GM23338 (cell line): ENCODE measurements around the gene PHAF1.

ENCODE experiments used
- CREB1 ChIP-seq: fragments of 250-450 bp; sonication (Bioruptor Pico); IDR thresholded peaks from 2 replicates; pipeline ENCODE4 v1.5.0; 2020; ENCODE audit warnings: low read depth, mild to moderate bottlenecking, moderate library complexity
- ETS1 ChIP-seq: IDR thresholded peaks from 2 replicates; pipeline ENCODE4 v1.6.1; 2016; ENCODE audit warnings: antibody characterized with exemption
- EZH2 ChIP-seq: fragments of 200-600 bp; sonication (generic); IDR thresholded peaks from one replicate; pipeline ENCODE4 v1.8.0; 2017; ENCODE audit warnings: antibody characterized with exemption, mild to moderate bottlenecking, low read depth; ENCODE audit not compliant: unreplicated experiment
- EZH2phosphoT487 ChIP-seq: fragments of 200-600 bp; sonication (generic); IDR thresholded peaks from one replicate; pipeline ENCODE4 v1.8.1; 2018; ENCODE audit warnings: antibody characterized with exemption; ENCODE audit not compliant: unreplicated experiment
- POLR2AphosphoS5 ChIP-seq: IDR thresholded peaks from 2 replicates; pipeline ENCODE4 v1.6.1; 2016; ENCODE audit warnings: antibody characterized with exemption, low read depth
- REST ChIP-seq: IDR thresholded peaks from one replicate; pipeline ENCODE4 v1.6.1; 2018; ENCODE audit warnings: antibody characterized with exemption; ENCODE audit not compliant: unreplicated experiment
- TF ChIP-seq, protein P1 (sequence below), 2 experiments: fragments of 200-600 bp in 1 of 2; sonication (generic) in 1 of 2; conservative IDR thresholded peaks; 2 replicates each; pipeline versions ENCODE4 v1.5.1 to v1.6.1; 2016 to 2017; ENCODE audit warnings: antibody characterized with exemption in 2 of 2, low read depth in 2 of 2, mild to moderate bottlenecking in 2 of 2, moderate library complexity in 1 of 2

DNA sequence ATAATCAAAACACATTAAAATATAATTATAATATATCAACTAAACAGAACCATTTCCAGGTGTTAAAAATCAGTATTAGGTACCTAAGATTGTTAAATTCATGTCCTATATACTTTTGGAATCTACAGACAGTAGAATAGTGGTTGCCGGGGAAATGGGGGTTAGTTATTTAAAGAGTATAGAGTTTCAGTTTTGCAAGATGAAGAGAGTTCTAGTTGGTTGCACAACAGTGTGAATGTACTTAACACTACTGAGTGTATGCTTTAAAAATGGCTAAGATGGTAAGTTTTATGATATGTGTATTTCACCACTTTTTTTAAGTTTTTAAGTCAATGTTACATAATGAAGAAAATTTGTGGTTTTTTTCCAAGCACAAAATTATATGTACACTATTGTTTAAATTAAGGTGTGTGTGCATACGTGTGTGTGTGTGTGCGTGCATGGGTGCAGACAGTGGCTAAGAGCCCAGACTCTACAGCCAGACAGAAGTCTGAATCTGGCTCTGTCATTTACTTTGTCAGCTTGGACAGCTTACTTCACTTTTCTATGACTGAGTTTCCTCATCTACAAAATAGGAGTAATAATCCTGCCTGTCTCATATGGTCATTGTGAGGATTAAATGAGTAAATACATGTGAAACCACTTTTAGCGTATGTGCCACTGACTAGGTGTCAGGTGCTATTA, 25.3 kb upstream of the PHAF1 start:
- TF ChIP-seq EZH2 (no peak), POLR2AphosphoS5 (no peak), ETS1 (no peak), REST (no peak), EZH2phosphoT487 (no peak), CREB1 (CRISPR knock-in tag) (no peak)
- TF ChIP-seq, protein P1, sequence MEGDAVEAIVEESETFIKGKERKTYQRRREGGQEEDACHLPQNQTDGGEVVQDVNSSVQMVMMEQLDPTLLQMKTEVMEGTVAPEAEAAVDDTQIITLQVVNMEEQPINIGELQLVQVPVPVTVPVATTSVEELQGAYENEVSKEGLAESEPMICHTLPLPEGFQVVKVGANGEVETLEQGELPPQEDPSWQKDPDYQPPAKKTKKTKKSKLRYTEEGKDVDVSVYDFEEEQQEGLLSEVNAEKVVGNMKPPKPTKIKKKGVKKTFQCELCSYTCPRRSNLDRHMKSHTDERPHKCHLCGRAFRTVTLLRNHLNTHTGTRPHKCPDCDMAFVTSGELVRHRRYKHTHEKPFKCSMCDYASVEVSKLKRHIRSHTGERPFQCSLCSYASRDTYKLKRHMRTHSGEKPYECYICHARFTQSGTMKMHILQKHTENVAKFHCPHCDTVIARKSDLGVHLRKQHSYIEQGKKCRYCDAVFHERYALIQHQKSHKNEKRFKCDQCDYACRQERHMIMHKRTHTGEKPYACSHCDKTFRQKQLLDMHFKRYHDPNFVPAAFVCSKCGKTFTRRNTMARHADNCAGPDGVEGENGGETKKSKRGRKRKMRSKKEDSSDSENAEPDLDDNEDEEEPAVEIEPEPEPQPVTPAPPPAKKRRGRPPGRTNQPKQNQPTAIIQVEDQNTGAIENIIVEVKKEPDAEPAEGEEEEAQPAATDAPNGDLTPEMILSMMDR (conservative IDR thresholded peaks at IDR 0.05; ENCODE audit: low read depth in 2 of 2): no peak
